HG02943 (cell line): ENCODE data around the gene TRAPPC13.
"Not testable (repeated sequence)": the region's sequence is repeated elsewhere in the genome, so short reads cannot be mapped to it uniquely, and the experiment has no call there.

ENCODE experiments used
- ATAC-seq: cut with Tn5 transposase; IDR thresholded peaks from one replicate; pipeline ENCODE4 v1.9.1; 2021; ENCODE audit warnings: mild to moderate bottlenecking, low read depth, moderate library complexity; ENCODE audit not compliant: unreplicated experiment

Gene TRAPPC13

DNA sequence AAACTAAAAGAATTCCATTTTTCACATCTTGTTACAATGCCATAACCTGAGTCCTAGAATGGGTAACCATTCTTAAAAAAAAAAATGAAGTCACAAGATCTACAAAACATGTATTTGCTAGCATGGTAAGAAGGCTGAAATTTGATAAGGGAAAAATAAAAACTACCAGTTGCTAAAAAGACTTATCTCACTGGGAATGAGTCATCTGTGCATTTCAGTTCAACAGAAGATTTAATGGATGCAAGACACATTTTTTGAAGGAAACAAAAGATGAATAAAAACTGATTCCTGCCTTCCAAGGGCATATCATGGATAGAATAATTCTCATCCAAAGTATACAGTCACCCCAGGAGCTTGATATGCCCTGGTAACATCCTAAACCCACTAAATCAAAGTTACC lies 49.9 kb downstream of the TRAPPC13 start:
- no peak for ATAC-seq

GRCh38 chr5:65676056-65676455 lies 51.2 kb downstream of the TRAPPC13 start:
- not testable (repeated sequence) for ATAC-seq

- ATAC-seq, result no peak
Measured at GRCh38 chr5:65682148-65682547, 57.3 kb downstream of the TRAPPC13 start.

GRCh38 chr5:65693121-65693520 lies 68.3 kb downstream of the TRAPPC13 start:
- ATAC-seq, result no peak

DNA sequence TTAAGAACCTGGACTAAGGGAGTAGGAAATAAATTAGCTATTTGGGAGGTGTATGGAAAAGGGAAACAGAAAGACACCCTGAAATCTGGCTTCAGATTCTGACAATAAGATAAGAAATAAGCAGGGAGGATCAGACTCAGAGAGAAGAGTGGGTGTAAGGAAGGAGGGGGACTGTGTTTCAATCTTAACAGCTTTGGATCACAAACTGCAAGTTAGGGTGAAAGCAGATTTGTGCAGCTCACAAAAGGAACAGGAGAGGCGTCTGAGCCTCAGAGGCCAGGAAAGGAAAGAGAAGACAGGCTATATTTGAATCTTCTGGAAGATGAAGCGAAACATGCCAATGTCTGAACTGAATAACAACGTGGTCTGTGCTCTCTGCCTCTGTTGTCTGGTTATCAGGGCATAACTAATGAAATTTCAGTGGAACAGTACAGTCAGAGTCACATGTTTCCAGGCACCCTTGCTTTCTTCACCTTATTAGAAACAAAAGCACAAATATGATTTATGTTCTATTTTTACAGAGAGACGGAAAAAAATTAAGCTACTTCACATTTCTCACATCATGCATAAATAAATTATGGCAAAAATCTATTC lies 70.4 kb downstream of the TRAPPC13 start:
- no peak for ATAC-seq

DNA sequence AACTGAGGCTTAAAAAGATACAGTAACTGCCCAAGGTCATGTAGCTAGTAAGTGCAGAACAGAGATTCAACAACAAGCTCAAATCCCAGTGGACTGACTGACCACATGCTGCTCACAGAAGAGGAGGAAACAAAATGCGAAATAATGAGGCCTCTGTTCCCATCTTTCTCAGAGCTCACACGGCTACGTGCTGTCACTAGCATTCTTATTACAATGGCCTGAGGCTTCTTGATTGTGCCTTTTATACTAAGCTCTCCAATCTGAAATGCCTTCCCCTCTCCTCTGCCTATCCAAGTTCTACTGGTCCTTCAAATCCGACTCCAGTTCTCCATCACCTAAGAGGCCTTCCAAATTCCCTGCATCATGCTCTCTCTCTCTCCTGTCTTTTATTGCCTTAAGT lies 71.1 kb downstream of the TRAPPC13 start:
- ATAC-seq, result no peak

GRCh38 chr5:65696892-65697291 lies 72.1 kb downstream of the TRAPPC13 start:
- no peak for ATAC-seq

GRCh38 chr5:65699338-65699737 lies 74.5 kb downstream of the TRAPPC13 start:
- ATAC-seq, result no peak

GRCh38 chr5:65702036-65702435 lies 77.2 kb downstream of the TRAPPC13 start:
- no peak for ATAC-seq

DNA sequence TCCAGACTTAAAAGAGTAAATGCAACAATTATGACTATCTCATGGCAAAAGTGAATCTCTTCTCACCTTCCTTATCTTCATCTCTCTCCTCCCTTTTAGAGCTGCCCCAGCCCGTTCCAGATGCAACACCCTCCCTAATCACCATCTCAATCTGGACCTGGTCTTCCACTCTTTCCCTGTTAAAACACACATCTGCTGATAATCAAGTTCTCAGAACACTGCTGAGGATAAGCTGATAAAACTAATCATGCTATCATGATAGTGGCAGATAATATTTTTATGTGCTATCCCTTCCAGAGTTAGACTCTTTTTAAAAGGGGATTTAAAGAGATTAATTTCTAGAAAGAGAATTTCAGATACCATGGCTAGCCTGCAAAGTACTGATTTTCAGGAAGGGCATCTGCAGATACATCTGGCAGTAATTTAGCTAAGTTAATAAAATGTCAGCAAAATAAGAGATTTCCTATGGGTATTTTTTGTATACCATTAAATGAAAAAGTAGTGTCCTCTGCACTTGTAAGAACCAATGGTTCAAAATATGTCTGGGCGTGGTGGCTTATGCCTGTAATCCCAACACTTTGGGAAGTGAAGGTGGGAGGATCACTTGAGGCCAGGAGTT lies 79.9 kb downstream of the TRAPPC13 start:
- ATAC-seq, result no peak

GRCh38 chr5:65707663-65708062 lies 82.8 kb downstream of the TRAPPC13 start:
- ATAC-seq, result no peak

DNA sequence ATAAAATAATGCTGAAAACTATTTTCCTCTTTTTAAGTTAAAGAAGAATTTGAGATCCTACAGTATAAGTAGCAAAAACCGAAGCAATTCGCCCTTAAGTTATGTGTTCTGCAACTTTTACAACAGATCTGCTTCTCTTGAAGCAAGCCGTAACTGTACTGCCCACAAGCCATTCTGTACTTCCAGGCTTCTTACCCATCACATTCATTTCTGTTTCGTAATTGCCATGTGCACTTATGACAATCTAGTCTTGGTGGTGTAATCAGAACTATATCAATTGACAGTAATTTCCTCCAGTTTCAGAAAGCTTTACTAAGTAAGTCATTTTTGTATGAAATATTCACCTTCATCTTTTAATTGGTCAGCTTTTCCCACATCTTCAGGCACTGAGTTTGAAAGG lies 83.3 kb downstream of the TRAPPC13 start:
- no peak for ATAC-seq
